ENCODE data around the gene C12orf57. TPM values are rescaled to one million over a fixed set of nuclear protein-coding genes. Genes with fewer than 3 reads are reported as not detected.
A peak's percentile ranks its signal among the peaks of the same experiment; 100 is the strongest.

C12orf57 gene
- total and polyA plus RNA-seq, 9 of the 15 experiments (the other 6 are each of a cell fraction or from before 2014, with no cell fraction given), result 26.7 to 191 (median 107) TPM

DNA sequence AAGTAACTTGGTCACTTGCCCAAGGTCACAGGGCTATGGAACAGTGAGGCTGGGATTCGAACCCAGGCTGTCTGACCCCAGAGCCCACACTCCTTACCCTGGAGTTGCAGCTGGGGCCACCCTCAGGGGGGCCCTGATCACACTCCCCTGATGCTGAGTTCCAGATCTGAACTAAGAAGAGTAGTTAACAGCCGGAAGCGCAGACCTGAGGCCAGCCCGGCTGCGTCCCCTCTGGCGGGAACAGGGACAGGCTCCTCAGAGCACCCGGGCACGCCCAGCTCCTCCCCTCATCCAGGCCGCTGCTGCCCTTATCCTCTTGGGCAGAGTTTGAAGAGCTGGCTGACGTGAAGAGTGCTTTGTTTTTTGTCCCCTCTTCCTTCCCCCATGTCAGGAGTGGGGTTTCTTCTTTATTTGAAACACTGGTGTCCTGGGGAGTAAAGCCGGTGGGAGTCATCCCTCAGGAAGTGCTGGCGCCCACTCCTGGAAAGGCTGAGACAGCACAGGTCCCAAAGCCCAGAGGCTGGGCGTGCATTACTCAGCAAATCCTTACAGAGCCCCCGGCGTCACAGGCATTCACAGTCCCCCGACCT is 18.0 kb downstream of the C12orf57 start (continued):
- TF ChIP-seq ELF1 (tag; IDR thresholded peaks at IDR 0.05) (peak; percentile 79; the same call in 1 of the 2 replicates), SETDB1 (IDR thresholded peaks at IDR 0.05; ENCODE audit: low read length) (no peak), BRD9 (IDR thresholded peaks at IDR 0.05; ENCODE audit: low read depth, partially characterized antibody) (peak; percentile 48), YBX1 (IDR thresholded peaks at IDR 0.05) (no peak), PHB2 (IDR thresholded peaks at IDR 0.05; ENCODE audit: low read depth) (no peak), NFIX (CRISPR knock-in tag; IDR thresholded peaks at IDR 0.05; ENCODE audit: low read depth) (no peak), POU5F1 (IDR thresholded peaks at IDR 0.05; ENCODE audit: borderline replicate concordance, low read depth, low read length, partially characterized antibody) (no peak), XRCC3 (IDR thresholded peaks at IDR 0.05) (no peak), ZNF717 (CRISPR knock-in tag; IDR thresholded peaks at IDR 0.05) (no peak), CHCHD3 (CRISPR knock-in tag; IDR thresholded peaks at IDR 0.05) (no peak), ZNF766 (CRISPR knock-in tag; conservative IDR thresholded peaks at IDR 0.05) (no peak), YY1 (IDR thresholded peaks at IDR 0.05; ENCODE audit: borderline replicate concordance in 1 of 3, control insufficient read depth in 1 of 3, extremely low read depth in 1 of 3, insufficient read depth in 3 of 3, insufficient read length in 1 of 3, insufficient replicate concordance in 2 of 3, low read depth in 1 of 3, low read length in 2 of 3) (peak in 1 of 3 experiments; percentile 34), MTA2 (IDR thresholded peaks at IDR 0.05; ENCODE audit: low read depth) (no peak), POLR2AphosphoS5 (IDR thresholded peaks at IDR 0.05; ENCODE audit: control insufficient read depth, insufficient read depth, low read depth, low read length) (peak; percentile 66; the same call in 1 of the 2 replicates), MIER1 (IDR thresholded peaks at IDR 0.05; ENCODE audit: low read depth) (no peak), TAF1 (IDR thresholded peaks at IDR 0.05; ENCODE audit: control insufficient read depth, extremely low read depth, insufficient read depth, low read length, severe bottlenecking) (peak; percentile 49), TBP (optimal IDR thresholded peaks at IDR 0.05; ENCODE audit: low read depth, low read length) (peak; percentile 67)
- TF ChIP-seq, protein P1, sequence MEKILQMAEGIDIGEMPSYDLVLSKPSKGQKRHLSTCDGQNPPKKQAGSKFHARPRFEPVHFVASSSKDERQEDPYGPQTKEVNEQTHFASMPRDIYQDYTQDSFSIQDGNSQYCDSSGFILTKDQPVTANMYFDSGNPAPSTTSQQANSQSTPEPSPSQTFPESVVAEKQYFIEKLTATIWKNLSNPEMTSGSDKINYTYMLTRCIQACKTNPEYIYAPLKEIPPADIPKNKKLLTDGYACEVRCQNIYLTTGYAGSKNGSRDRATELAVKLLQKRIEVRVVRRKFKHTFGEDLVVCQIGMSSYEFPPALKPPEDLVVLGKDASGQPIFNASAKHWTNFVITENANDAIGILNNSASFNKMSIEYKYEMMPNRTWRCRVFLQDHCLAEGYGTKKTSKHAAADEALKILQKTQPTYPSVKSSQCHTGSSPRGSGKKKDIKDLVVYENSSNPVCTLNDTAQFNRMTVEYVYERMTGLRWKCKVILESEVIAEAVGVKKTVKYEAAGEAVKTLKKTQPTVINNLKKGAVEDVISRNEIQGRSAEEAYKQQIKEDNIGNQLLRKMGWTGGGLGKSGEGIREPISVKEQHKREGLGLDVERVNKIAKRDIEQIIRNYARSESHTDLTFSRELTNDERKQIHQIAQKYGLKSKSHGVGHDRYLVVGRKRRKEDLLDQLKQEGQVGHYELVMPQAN (IDR thresholded peaks at IDR 0.05; ENCODE audit: borderline replicate concordance), result 0 out of 2 replicates have a peak, but pooled peaks have one; percentile 22
- TF ChIP-seq, protein P2, sequence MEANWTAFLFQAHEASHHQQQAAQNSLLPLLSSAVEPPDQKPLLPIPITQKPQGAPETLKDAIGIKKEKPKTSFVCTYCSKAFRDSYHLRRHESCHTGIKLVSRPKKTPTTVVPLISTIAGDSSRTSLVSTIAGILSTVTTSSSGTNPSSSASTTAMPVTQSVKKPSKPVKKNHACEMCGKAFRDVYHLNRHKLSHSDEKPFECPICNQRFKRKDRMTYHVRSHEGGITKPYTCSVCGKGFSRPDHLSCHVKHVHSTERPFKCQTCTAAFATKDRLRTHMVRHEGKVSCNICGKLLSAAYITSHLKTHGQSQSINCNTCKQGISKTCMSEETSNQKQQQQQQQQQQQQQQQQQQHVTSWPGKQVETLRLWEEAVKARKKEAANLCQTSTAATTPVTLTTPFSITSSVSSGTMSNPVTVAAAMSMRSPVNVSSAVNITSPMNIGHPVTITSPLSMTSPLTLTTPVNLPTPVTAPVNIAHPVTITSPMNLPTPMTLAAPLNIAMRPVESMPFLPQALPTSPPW (CRISPR knock-in tag; IDR thresholded peaks at IDR 0.05), result peak; percentile 67
- TF ChIP-seq, protein P3, sequence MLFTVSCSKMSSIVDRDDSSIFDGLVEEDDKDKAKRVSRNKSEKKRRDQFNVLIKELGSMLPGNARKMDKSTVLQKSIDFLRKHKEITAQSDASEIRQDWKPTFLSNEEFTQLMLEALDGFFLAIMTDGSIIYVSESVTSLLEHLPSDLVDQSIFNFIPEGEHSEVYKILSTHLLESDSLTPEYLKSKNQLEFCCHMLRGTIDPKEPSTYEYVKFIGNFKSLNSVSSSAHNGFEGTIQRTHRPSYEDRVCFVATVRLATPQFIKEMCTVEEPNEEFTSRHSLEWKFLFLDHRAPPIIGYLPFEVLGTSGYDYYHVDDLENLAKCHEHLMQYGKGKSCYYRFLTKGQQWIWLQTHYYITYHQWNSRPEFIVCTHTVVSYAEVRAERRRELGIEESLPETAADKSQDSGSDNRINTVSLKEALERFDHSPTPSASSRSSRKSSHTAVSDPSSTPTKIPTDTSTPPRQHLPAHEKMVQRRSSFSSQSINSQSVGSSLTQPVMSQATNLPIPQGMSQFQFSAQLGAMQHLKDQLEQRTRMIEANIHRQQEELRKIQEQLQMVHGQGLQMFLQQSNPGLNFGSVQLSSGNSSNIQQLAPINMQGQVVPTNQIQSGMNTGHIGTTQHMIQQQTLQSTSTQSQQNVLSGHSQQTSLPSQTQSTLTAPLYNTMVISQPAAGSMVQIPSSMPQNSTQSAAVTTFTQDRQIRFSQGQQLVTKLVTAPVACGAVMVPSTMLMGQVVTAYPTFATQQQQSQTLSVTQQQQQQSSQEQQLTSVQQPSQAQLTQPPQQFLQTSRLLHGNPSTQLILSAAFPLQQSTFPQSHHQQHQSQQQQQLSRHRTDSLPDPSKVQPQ (CRISPR knock-in tag; IDR thresholded peaks at IDR 0.05; ENCODE audit: borderline replicate concordance), result no peak
- TF ChIP-seq, protein P4, sequence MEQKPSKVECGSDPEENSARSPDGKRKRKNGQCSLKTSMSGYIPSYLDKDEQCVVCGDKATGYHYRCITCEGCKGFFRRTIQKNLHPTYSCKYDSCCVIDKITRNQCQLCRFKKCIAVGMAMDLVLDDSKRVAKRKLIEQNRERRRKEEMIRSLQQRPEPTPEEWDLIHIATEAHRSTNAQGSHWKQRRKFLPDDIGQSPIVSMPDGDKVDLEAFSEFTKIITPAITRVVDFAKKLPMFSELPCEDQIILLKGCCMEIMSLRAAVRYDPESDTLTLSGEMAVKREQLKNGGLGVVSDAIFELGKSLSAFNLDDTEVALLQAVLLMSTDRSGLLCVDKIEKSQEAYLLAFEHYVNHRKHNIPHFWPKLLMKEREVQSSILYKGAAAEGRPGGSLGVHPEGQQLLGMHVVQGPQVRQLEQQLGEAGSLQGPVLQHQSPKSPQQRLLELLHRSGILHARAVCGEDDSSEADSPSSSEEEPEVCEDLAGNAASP (IDR thresholded peaks at IDR 0.05), result no peak
